GM21390 (cell line): ENCODE data around the gene CDC42SE2.
"Not testable (repeated sequence)": the region's sequence is repeated elsewhere in the genome, so short reads cannot be mapped to it uniquely, and the experiment has no call there.

Experiments
- ATAC-seq: cut with Tn5 transposase; IDR thresholded peaks from one replicate; pipeline ENCODE4 v1.9.1; 2021; ENCODE audit not compliant: unreplicated experiment

The CDC42SE2 gene

GRCh38 chr5:131316822-131317221 is 53.0 kb downstream of the CDC42SE2 start:
- ATAC-seq, result no peak

GRCh38 chr5:131318455-131318854 is 54.6 kb downstream of the CDC42SE2 start:
- no peak for ATAC-seq

DNA sequence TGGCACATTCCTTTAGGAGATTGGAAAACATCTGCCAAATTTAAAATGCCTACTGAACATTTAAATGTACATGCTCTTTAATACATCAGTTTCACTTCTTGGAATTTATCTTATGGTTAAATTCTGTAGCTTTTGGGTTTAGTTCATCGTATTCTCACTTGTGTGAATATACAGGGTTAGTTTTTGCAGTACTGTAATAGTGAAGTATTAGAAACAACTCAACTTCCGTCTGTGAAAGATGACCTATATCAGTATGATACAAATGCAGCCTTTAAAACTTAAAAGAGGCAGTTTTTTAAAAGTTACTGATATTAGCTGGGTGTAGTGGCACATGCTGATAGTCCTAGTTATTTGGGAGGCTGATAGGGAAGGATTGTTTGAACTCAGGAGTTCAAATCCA is 57.2 kb downstream of the CDC42SE2 start:
- ATAC-seq, result no peak

DNA sequence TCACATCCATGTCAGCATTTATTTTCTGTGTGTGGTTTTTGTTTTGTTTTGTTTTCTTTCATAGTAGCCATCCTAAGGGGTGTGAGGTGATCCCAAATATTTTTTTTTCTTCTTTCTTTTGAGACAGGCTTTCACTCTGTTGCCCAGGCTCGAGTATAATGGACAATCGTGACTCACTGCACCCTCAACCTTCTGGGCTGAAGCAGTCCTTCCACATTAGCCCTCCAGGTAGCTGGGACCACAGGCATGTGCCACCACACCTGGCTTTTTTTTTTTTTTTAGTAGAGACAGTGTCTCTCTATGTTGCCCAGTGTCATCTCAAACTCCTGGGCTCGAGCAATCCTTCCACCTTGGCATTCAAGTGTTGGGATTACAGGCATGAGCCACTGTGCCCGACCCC is 59.1 kb downstream of the CDC42SE2 start:
- no peak for ATAC-seq

- no peak for ATAC-seq
These were observed 59.5 kb downstream of the CDC42SE2 start for GRCh38 chr5:131323378-131323777.

DNA sequence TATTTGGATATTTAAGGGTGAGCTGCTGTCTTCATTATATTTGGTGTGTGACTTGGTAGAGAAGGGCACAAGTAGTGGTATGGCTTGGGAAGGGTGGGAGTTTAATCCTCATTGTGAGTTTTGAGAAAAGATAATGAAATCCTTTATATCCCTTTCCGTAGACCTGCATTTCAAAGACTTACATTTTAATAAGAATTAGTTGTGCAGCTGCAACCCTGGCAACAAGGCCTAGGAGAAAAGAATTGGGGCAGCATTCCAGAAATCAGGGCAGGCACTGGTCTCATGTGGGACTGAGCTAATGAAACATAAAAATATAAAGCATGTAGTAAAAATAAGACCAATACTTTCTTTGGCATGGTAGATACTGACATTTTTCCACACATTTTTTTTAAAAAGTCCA is 60.5 kb downstream of the CDC42SE2 start:
- ATAC-seq, result no peak

GRCh38 chr5:131328536-131329285 is 64.9 kb downstream of the CDC42SE2 start:
- ATAC-seq, result no peak

GRCh38 chr5:131329286-131329560 is 65.4 kb downstream of the CDC42SE2 start:
- no peak for ATAC-seq

- ATAC-seq, result no peak
These were observed 66.2 kb downstream of the CDC42SE2 start for GRCh38 chr5:131330031-131330430.

DNA sequence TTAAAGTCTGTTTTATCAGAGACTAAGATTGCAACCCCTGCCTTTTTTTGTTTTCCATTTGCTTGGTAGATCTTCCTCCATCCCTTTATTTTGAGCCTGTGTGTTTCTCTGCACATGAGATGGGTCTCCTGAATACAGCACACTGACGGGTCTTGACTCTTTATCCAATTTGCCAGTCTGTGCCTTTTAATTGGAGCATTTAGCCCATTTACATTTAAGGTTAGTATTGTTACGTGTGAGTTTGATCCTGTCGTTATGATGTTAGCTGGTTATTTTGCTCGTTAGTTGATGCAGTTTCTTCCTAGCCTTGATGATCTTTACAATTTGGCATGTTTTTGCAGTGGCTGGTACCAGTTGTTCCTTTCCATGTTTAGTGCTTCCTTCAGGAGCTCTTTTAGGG is 71.9 kb downstream of the CDC42SE2 start:
- ATAC-seq, result not testable (repeated sequence)

DNA sequence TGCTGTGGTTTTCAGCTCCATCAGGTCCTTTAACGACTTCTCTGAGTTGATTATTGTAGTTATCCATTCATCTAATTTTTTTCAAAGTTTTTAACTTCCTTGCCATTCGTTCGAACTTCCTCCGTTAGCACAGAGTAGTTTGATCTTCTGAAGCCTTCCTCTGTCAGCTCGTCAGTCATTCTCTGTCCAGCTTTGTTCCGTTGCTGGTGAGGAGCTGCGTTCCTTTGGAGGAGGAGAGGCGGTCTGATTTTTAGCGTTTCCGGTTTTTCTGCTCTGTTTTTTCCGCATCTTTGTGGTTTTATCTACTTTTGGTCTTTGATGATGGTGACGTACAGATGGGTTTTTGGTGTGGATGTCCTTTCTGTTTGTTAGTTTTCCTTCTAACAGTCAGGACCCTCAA is 72.9 kb downstream of the CDC42SE2 start:
- not testable (repeated sequence) for ATAC-seq

DNA sequence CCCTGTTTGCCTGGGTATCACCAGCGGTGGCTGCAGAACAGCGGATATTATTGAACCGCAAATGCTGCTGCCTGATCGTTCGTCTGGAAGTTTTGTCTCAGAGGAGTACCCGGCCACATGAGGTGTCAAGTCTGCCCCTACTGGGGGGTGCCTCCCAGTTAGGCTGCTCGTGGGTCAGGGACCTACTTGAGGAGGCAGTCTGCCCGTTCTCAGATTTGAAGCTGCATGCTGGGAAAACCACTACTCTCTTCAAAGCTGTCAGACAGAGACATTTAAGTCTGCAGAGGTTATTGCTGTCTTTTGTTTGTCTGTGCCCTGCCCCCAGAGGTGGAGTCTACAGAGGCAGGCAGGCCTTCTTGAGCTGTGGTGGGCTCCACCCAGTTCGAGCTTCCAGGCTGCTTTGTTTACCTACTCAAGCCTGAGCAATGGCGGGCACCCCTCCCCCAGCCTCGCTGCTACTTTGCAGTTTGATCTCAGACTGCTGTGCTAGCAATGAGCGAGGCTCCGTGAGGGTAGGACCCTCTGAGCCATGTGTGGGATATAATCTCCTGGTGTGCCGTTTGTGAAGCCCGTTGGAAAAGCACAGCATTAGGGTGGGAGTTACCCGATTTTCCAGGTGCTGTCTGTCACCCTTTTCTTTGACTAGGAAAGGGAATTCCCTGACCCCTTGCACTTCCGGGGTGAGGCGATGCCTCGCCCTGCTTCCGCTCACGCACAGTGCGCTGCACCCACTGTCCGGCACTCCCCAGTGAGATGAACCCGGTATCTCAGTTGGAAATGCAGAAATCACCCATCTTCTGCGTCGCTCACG is 73.6 kb downstream of the CDC42SE2 start:
- not testable (repeated sequence) for ATAC-seq

GRCh38 chr5:131338051-131338453 is 74.2 kb downstream of the CDC42SE2 start:
- ATAC-seq, result no peak

DNA sequence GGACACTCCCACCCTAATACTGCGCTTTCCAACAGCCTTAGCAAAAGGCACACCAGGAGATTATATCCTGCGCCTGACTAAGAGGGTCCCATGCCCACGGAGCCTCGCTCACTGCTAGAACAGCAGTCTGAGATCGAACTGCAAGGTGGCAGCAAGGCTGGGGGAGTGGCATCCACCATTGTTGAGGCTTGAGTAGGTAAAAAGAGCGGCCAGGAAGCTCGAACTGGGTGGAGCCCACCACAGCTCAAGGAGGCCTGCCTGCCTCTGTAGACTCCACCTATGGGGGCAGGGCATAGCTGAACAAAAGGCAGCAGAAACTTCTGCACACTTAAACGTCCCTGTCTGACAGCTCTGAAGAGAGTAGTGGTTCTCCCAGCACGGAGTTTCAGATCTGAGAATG is 80.4 kb downstream of the CDC42SE2 start:
- ATAC-seq, result not testable (repeated sequence)

- ATAC-seq, result not testable (repeated sequence)
These were observed 82.4 kb downstream of the CDC42SE2 start for GRCh38 chr5:131346204-131346603.

DNA sequence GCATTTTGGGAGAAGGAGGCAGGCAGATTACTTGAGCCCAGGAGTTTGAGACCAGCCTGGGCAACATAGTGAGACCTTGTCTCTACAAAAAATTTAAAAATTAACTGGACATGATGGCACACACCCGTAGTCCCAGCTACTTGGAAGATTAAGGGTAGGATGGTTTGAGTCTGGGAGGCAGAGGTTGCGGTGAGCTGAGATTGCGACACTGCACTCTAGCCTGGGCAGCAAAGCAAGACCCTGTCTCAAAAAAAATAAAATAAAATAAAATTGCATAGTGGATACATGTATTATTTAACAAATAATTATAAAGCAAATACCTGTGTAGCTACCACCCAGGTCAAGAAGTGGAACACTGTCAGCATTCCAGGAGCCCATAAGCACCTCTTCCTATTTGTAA is 90.1 kb downstream of the CDC42SE2 start:
- no peak for ATAC-seq

GRCh38 chr5:131355971-131356528 is 92.2 kb downstream of the CDC42SE2 start:
- peak; percentile 55 for ATAC-seq

GRCh38 chr5:131356619-131357018 is 92.8 kb downstream of the CDC42SE2 start:
- ATAC-seq, result no peak

DNA sequence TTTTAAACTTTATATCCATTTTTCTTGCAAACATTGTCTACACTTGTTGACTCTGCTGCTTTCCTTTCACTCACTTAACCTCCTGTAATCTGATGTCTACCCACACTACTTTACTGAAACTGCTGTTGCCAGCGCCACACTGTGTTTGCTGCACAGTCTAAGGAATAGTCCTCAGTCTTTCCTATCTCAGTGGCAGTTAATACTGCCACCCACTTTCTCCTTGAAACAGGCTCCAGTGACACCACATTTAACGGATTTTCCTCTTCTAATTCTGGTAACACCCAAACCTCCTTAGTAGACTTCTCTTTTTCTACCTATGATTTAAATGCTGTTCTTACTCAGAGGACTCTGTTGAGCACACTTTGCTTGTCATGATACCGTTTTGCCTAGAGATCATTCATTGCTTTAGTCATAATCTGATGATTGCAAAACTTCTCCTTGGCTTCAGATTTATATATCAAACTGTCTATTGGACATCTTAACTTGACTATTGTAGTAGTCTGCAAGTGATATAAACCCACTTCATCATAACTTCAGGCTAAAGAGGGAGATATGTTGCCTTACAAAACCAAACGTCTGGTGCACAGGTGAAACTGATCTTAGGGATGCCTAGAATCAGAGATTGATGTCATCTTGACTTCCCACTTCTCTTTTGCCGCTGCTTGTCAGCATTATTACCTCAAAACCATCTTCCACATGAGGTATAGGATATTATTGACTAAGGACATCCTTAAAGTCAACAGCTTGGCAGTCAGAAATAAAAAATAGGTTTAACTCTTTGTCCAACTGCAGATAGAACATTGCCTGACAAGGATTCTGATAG is 94.1 kb downstream of the CDC42SE2 start:
- ATAC-seq, result no peak

- ATAC-seq, result no peak
These were observed 97.9 kb downstream of the CDC42SE2 start for GRCh38 chr5:131361677-131362315.
